ENCODE results near the gene TNP2.

TNP2 gene

DNA sequence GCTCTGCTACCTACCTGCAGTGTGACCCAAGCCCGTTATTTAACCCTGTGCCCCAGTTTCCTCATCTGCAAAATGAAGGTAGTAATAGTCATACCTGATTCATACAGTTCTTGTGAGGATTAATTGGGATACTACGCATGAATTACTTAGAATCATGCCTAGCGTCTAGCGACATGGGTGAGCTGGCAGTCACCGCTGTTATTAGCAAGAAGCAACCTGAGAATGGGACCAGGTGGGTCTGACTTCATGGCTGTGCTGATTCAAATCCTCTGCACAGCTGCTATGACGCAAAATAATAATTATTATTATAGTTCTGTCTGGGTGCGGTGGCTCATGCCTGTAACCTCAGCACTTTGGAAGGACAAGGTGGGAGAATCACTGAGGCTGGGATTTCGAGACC is 21.0 kb downstream of the TNP2 start:
- no peak for DNase-seq (ENCODE audit: low spot score)
- TF ChIP-seq CTCF (IDR thresholded peaks at IDR 0.05; ENCODE audit: extremely low read depth, missing control alignments) = no peak

- no peak for TF ChIP-seq CTCF (IDR thresholded peaks at IDR 0.05; ENCODE audit: extremely low read depth, missing control alignments)
- no peak for DNase-seq (ENCODE audit: low spot score)
These were observed 23.1 kb downstream of the TNP2 start for GRCh38 chr16:11245988-11246387.

DNA sequence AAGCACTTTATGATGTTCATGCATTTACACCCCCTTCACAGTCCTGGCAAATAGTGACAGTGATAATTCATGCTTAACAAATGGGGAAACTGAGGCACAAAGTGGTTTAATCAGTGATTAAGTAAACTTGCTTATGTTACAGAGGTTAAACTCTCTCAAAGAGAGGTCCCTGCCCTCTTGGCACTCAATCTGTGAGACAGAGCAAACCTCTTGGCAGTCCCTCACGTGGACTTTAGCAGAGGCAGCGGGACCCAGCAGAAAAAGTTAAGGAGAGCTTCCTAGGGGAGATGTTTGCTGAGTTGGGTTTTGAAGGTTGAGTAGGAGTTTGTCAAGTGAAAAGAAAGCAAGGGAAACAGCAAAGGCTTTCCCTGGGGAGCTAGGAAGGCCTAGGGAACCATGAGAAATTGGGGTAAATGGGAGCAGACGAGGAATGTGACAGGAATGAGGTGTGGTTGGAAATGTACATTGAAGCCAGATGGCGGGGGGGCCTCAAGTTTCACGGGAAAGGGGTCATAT is 23.8 kb downstream of the TNP2 start:
- no peak for TF ChIP-seq CTCF (IDR thresholded peaks at IDR 0.05; ENCODE audit: extremely low read depth, missing control alignments)
- DNase-seq (ENCODE audit: low spot score) = no peak

GRCh38 chr16:11242658-11243057 is 26.5 kb downstream of the TNP2 start:
- TF ChIP-seq CTCF (IDR thresholded peaks at IDR 0.05; ENCODE audit: extremely low read depth, missing control alignments) = no peak
- DNase-seq (ENCODE audit: low spot score) = no peak

GRCh38 chr16:11241480-11242204 is 27.5 kb downstream of the TNP2 start:
- TF ChIP-seq CTCF (IDR thresholded peaks at IDR 0.05; ENCODE audit: extremely low read depth, missing control alignments) = no peak
- DNase-seq (ENCODE audit: low spot score) = no peak

- no peak for TF ChIP-seq CTCF (IDR thresholded peaks at IDR 0.05; ENCODE audit: extremely low read depth, missing control alignments)
- DNase-seq (ENCODE audit: low spot score) = no peak
These were observed 28.3 kb downstream of the TNP2 start for GRCh38 chr16:11240636-11241473.

Measured in GM20000 (cell line).